Stimulated activated CD4-positive, alpha-beta T cell treated with anti-CD3 and anti-CD28 coated beads, Interleukin-2, amount 100 ng/mL, for 48 hours (primary cell): ENCODE results near the gene AGAP1.

Experiments
- DNase-seq, 2 donors: peaks; one replicate each; pipeline ENCODE4 v3.0.0-alpha.2; 2020

Gene AGAP1

DNA sequence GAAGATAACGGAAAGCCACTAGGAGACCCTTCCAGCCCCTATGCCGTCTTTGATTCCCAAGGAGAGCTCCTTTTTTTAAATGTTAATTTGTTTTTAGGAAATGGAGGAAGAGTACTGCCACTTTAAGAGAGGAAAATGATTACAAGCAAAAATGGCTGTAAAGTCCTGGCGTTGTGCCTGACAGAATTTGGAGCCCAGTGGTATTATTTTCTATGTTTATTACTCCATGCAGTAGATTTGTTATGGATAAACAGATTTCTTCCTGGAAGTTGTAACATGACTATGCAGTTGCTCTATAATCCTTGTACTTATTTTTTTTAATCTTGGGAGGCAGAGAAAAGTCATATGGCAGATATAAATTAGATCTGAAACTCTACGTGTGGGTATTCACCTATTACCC lies 533.0 kb downstream of the AGAP1 start:
- DNase-seq: no peak

- DNase-seq: no peak
Measured at GRCh38 chr2:236028066-236028465, 534.2 kb downstream of the AGAP1 start.

- no peak for DNase-seq
Measured at GRCh38 chr2:236033462-236033861, 539.6 kb downstream of the AGAP1 start.

- no peak for DNase-seq
Measured at GRCh38 chr2:236034974-236035373, 541.1 kb downstream of the AGAP1 start.

- DNase-seq: no peak
Measured at GRCh38 chr2:236036045-236036444, 542.2 kb downstream of the AGAP1 start.

- DNase-seq: no peak
Measured at GRCh38 chr2:236038096-236038495, 544.3 kb downstream of the AGAP1 start.

DNA sequence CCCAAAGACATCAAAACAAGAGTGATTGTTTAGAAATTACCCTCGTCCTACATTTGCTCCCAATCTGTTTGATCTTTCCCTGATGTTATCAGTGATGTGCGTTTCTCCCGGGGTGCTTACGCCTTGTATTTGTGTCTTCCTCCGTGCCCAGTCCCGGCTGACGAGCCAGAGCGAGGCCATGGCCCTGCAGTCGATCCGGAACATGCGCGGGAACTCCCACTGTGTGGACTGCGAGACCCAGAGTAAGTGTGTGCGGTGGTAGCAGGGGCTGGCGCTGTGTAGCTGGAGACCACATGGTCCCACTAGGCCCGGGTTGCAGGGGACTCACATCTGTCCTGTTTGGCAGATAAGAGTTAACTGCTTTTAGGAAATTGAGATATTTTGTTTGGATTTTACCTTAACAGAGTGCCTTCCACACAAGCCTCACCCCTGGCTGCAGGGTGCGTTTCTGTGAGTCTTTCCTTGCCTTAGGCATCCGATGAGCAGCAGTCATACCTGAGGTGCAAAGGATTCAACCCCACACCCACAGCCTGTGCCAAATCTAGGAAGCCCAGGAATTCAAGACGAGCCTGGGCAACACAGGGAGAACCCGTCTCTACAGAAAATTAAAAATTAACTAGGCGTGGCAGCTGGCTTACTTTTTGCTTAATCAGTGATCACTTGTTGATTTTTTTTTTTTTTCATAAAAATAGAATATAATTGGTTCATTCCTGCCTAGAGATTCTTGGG lies 546.9 kb downstream of the AGAP1 start:
- DNase-seq: no peak

DNA sequence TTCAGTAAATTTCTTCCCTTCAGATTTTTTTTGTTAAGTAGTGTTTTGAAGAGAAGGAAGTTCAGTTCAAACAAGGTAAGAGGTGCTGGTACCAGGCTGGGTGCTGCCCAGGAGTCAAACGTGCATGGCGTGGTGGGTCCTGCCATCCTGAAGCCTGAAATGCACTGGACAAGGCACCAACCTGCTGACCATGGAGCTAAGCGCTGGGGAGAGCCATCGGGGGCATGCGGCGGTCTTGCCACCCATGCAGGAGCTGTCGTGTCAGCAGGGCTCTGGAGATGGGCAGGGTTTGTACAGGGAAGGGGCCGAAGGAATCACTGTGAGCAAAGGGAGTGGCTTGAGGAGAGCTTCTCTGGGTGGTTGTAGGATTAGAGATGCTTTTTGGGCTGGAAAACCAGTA lies 547.8 kb downstream of the AGAP1 start:
- DNase-seq: no peak

DNA sequence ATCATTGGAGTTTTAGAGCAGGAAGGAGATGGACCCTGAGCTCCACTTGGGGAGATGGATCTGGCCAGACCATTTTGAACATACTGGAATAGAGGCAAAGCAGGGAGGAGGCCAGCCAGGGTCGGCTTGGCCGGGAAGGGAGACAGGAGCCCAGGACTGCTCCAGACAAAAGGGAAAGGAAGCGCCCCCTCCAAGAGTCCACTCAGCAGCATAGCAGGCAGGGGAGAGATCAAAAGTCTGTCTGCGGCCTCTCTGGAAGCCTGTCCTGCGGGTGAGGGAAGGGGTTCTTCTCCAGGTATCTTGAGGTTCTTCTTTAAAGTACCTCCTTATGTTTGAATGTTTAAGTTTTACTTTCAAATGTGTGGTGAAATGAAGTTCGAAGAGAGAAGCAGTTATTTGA lies 548.2 kb downstream of the AGAP1 start:
- DNase-seq: no peak

- DNase-seq: no peak
Measured at GRCh38 chr2:236044191-236044590, 550.3 kb downstream of the AGAP1 start.

- no peak for DNase-seq
Measured at GRCh38 chr2:236045251-236046235, 551.7 kb downstream of the AGAP1 start.

GRCh38 chr2:236046715-236047114 lies 552.9 kb downstream of the AGAP1 start:
- no peak for DNase-seq

- no peak for DNase-seq
Measured at GRCh38 chr2:236047176-236047575, 553.3 kb downstream of the AGAP1 start.

DNA sequence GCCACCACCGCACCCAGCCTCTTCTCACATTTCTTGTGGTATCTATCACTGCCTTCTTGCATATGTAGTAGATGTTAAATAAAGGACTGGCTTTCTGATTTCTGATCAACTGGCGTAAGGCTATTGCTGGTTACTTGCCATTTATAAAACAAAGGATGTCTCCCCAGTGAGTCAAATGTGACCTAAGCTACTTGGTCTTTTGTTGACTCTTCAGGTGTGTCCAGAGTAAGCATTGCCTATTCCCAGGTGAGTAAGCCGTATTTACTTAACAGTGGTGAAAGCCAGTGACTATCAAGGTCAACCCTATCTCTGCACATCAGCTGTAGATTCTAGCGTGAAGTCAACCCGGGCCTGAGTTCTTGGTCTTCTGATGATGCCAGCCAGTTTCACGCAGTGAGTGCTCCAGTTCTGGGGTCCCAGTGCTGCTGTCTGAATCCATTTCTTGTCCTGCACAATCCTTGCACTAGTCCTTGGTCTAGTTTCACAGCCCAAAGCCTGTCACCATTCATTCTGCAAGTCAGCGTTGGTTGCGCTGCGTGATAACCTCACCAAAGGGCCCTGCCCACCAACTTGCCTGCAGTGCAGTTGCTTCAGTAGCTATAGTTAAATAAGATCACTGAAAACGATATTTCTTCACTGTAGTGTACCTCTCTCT lies 554.2 kb downstream of the AGAP1 start:
- DNase-seq: no peak

- peak; percentile 2 to 4 for DNase-seq
Measured at GRCh38 chr2:236049981-236050380, 556.1 kb downstream of the AGAP1 start.

- DNase-seq: no peak
Measured at GRCh38 chr2:236051351-236051750, 557.5 kb downstream of the AGAP1 start.

DNA sequence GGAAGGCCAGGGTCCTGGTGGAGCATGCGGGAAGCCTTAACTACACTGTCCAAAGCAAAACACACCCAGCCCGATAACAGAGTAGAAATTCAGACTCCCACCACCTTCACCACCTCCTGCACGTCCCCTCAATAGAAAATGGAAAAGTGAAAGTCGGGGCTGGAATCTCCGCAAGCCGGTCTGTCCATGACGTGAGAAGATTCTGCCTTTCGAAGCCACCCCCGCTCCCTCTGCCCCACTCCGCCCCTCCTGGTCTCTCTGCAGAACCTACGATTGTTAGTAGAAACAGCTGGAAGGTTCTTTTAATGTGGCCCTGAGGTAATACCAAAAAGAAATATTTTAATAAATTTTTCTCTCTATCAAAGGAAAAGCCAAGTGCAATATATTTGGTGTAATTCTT lies 558.0 kb downstream of the AGAP1 start:
- no peak for DNase-seq

DNA sequence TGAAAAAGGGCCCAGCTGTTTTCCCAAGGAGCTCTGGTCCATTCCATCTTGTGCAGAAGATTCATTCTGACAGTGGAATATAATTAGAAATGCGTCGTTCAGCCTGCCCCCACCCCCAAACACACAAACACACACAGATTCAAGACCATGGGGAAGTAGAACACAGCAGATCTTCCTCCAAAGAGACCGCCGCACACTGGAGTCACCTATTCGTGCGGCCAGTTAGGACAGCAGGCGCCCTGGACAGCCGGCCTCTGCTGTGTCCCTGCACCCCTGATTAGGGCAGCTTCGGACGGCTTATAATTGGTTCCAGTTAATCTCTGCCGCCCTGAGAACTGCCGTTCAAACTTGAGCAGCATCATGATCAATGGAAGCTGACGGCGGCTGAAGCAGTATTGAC lies 558.4 kb downstream of the AGAP1 start:
- DNase-seq: no peak

DNA sequence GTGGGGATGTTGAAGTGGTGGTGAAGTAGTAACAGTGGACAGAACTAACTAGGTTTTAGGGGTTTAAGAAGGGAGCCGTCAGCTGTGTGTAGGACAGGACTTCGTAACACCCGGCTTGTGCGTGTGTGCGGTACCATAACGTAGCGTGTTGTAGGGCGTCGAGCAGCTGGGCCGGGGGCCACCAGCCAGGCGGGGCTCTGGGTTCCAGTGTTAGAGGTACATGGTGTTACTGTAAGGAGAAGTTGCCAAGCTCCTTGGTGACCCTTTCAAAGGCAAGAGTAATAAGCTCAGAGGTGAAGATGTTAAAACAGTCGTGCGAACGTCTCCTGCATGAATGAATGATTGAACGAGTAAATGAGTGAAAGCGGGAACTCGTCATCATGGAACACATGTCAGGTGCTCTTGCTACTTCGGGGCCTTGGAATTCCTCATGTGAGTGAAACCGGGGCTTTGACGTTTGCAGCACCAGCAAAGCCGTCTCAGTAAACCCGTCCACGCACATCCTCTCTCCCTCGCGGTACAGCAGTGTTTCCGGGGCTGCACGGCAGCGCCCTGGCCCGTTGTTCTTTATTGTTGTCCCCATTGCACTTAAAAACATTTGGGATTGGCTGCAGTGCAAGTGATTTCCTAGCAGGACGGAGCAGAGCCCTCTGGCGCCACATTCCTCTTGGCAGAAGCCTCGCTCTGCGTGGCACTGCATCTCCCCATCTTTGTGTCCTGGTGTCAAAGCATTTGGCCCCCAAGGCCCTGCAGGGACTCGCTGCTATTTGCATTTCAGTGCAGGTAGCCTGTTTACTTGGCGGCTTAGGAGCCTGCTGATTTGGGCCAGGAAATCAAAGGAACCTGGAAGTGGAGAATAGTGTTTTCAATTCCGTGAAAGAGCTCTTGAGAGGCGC lies 559.3 kb downstream of the AGAP1 start:
- DNase-seq: no peak

GRCh38 chr2:236054125-236054524 lies 560.3 kb downstream of the AGAP1 start:
- DNase-seq: no peak

DNA sequence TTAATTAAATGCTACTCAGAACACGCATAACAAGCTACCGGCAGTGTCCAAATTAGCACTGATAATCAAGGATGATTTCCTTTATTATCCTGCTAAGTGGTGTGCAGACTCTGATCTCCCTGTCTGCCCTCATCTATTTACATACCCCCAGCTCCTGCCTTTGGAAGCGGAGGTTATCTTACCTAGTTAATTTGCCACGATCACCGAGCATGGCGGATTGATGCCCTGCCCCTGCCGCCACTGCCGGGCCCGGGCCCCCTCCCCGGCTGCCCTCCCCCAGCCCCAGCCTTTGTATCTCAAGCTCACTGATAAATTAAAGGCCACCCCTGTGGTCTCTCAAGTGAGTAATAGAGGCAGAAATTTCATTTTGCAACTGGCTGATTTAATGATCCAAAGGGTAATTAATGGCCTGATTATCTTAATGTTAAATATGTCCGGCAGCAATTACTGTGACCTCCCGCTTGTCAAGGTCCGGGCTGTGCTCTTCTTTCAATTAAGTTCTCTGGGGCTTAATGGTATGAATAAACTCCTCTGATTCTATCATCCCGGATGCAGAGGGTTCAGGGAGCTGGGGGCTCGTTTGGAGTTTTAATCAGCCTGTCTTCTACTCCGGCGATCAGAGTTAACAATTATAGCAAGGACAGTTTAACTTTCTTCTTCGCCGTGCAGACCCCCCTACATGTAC lies 560.9 kb downstream of the AGAP1 start:
- no peak for DNase-seq

GRCh38 chr2:236055471-236055870 lies 561.6 kb downstream of the AGAP1 start:
- no peak for DNase-seq
